GM19238 (cell line): Measurements from ENCODE around the gene LRBA.

ENCODE experiments used
- DNase-seq: peaks from one replicate; pipeline ENCODE4 v3.0.0; 2011; ENCODE audit warnings: low spot score; ENCODE audit not compliant: insufficient read length

Gene LRBA

DNA sequence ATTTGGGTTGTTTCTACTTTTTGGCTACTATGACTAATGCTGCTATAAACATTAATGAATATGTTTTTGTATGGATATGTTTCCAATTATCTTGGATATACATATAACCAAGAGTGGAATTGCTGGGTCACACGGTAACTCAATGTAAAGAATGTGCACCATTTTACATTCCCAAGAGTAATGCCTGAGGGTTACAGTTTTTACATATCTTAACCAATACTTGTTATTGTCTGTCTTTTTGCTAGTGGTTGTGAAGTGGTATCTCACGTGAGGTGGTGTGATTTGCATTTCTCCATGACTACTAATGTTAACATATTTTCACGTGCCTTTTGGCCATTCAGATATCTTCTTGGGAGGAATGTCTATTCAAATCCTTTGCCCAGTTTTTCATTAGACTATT, 633.5 kb downstream of the LRBA start:
- no peak for DNase-seq

DNA sequence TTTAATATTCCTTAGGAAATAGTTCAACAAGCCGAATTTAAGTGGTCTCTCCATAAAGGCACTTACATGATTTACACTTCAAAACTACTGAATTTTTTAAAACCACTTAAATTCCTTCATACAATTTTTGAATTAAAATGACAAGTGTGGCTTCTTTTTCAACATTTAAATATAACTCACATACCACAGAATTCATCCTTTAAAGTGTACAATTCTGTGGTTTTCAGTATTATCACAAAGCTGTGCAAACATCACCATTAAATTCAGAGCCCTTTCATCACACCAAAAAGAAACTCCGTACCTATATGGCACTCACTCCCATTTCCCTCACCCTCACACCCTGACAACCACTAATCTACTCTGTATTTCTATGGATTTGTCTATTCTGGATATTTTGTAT, 634.0 kb downstream of the LRBA start:
- no peak for DNase-seq

DNA sequence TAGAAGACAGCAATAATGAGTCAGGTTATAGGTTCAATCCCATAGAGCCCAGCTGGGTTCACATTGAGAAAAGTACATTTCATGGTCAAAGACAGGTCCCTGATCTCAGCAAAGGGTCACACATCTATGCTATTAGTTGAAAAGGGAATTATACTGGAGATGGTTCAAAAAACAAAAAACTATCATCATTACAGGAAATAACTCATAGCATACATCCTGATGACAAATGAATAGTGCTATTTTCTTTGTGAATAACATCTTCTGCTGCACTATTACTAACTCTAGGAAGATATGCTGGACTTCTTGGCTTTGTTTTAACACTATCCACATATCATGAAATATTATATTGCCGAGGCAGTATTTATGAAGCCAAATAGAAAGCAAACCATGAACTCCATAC, 635.6 kb downstream of the LRBA start:
- no peak for DNase-seq

DNA sequence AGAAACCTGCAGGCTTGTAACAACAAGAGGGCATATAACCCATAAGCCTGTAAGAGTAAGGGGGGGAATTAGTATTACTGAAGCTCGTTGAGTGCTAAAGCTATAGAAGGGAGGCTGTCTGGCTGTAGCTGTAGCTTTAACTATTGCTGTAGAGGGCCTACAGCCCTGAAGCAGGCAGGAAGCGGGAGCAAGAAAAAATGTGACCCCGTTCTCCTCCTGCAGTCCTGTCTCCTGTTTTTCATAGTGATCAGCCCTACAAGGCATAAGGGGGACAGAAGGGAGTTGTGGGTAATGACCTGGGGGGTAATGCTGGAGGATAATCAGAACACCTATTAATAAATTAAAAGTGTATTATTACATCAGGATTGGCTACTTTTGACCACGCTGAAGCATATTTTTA, 640.1 kb downstream of the LRBA start:
- no peak for DNase-seq

DNA sequence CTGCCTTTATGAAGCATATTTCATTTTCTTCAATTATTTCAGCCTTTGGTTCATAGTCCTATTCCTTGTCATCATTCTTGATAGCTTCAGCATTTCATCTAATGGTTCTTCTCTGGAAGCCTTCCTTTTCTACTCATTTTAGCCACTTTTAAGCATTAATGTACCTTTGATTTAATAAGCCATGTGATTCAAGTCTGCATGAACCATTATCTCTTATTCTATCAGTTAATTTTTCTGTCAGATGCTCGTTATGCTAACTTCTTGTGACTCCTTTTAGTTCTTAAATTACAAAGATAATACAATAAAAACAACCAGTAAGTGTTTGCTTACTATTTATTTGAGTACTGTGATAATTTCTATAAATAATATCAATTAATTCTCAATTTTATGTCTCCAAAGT, 643.2 kb downstream of the LRBA start:
- no peak for DNase-seq

DNA sequence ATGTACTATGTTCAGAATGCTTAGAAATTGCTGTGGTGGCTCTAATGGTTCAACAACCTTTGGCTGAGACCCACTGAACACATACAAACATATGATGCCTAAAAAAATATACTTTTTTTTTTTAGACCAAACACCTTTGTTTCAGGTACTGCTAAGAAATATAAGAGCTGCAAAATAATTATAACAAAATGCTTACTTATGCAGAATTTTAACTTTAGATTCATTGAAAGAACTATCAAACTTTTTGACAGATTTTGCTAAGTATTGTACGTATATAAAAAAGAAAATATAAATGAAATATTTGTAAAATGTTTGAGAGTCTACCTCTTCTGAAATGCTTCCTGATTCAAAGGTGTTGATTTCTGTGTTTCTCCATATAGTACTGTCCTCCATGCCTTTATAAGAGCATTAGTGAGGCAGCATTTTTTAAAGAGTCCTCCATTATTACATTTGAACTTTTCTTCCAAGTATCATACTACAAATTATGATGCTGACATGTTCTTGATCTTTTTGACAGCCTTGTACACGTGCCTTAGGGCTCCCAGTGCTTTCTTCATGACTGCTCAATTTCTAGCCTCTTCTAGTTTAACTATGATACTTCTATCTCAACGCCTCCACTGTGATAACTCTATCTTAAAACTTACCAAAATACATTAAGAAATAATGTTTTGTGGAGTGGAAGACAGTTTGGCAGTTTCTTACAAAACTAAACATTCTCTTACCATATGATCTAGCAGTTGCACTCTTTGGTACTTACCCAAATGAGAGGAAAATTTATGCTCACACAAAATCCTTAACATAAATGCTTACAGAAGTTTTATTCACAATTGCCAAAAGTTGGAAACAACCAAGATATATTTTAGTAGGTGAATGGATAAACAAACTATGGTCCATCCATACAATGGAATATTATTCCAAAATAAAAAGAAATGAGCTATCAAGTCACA, 645.4 kb downstream of the LRBA start:
- DNase-seq = no peak

DNA sequence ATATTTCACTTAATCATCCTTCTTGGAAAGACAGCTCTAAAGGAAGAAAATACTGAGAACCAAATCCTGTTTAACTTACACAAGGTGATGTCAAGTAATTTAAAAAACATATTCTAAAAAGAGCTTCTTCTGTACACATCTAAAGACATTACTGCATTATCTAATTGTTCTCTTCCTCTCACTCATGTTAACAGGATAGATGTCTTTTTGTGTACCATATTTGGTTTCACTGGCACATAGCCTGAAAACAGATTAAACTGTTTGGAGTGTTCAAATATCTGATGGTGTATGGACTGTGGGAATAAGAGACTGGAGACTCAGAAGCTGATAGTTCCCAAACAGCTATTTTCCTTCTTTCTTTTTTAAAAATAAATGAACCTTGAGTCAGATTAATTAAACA, 646.4 kb downstream of the LRBA start:
- no peak for DNase-seq

DNA sequence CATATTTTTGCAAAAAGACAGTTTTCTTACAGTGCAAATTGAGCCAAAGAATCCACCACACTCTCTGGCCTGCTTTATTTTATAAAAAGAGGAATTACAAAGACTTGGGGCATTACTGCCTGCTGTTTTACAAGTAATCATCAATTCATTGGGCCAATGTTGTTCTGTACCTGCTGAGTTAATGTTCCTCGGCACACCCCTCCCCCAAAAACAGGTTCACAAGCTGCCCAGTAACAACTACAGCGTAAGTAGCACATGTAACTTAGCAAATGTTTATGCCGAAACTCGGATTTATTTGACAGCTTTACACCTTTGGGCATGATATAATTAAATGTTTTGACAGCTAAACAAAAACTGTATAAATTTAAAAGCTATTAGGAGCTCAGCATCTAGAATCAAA, 647.8 kb downstream of the LRBA start:
- no peak for DNase-seq

DNA sequence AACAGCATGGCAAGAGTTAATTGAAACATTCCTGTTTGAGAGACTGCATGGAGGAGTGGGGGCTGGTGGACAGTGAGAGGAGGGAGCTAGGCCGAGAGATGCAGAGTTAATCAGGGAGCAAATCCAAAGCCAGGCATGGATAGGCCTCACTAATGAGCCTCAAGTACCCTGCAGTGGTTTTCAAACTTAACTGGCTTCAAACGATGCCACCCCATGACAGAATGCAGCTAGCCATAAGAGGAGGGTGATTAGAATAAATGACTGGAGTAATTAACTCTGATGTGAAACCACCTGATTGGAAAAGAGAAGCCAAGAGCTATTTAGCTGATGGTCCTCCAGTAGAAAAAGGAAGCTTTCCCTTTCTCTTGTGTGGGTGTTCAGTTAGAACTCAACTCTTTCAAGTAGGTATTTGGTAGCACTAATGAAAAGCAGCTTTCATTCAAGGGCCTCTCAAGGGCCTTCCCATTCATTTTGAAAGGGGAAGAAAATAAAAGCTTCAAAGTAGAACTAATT, 648.5 kb downstream of the LRBA start:
- no peak for DNase-seq

DNA sequence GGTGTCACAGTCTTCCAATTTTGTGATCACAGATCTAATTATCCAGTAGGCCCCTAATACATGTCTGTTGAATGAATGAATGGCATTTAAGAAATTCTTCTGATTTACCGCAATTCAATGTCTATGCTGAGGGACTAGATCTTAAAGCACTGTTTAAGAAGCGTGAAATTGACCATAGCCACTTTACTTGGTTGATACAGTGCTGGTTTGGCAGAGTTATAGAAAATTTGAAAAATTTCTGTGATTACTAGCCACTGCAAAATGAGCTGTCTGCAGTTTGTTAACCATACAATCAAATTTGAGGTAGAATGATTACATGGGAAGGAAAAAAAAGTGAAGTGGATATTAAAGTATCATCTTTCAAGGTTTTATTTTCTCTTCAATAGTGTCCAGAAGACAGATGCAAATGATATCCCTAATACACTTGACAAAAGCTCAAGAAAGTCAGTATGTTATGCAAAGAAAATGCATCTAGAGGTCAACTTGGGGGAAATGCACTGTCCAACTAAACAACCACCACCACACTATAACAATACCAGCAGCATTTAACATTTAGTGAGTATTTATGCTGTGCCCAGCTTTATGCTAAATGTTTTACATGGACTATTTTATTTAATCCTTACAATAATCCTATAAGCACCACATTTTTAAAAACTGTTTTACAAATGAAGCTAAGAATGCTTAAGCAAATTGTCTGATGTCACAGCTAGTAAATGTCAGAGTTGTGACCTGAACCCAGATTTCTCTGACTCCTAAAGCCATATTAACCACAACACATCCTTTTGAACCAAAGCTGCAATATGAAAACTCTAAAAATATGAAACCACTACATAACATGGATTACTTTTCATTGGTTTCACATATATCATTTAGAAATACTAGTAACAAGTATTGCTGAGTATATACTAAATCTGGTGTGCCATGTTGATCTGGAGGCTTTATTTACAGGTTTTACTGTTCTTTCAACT, 651.1 kb downstream of the LRBA start:
- no peak for DNase-seq

DNA sequence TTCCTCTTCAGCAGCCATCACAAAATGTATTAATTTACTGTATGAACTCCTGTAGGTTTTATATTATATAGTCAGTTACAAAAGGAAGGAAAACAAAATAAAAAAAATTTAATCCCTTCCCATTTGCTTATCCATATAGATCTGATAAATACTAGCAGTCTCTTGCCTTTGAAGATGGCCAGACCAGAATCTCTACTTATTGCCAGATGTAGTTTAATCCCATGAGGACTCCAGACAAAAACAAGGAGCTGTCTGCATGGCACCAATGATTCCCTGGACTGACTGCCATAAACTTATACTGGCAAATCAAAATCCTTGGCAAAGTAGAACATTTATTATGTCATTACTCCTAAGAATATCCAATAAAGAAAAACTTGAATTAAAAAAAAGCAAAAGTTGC, 656.4 kb downstream of the LRBA start:
- no peak for DNase-seq

DNA sequence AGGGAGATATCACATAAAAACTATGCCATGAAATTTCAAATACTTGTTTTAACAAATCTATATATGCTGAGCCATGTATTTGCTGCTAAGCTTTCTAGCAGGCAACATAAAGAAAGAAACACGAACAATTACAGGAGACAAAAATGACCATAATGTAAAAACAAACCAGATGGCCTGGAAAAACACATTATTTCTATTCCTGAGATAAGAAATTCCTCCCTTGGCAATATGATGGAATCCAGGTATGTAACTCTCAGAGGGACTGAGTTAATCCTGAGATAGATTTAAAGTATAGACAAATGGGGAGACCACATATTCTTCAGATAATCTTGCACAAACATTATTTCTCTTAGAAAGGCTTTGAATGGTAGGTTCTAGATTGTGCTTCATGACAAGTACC, 657.3 kb downstream of the LRBA start:
- DNase-seq = no peak

DNA sequence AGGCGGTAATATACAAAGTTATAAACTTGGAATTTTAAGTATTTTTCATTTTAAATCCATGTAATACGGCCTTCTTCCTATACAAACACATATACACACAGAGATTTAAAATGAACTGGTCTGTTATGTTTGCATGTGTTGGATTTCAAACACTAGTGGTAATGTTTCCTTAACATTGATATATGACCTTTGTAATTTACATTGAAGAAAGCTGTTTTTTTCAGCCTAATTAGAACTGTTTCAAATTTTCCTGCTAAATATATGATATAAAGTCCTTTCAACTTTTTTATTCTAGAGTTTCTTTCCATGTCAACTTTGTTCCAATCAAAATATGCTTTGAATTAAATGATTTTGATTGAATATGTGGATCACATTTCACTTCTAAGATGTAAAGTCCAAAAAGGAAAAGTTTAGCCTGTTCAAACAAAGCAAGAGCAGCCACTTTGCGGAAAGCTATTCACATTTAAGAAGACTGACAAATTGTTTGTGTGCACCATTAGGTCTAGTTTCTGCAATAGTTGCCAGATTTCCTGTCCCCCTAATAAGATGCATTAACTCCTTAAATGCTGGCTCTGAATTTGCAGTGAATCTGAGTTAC, 659.1 kb downstream of the LRBA start:
- DNase-seq = no peak

DNA sequence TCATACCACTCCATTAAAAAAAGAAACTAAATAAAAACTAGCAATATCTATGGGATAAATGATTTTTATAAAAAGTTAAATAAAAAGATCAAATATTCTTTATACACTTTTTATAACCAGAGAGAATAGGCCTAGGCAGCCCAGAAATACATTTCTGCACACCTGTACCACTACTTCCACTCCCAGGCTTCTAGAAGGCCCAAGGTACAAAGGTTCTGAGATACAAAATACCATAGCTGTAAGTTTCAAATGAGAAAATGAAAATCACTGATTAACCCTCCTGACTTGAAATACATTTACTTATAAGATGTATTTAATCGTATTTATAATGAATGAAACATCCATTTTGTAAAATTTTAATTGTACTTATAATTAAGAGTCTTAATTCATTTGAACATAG, 659.7 kb downstream of the LRBA start:
- no peak for DNase-seq

DNA sequence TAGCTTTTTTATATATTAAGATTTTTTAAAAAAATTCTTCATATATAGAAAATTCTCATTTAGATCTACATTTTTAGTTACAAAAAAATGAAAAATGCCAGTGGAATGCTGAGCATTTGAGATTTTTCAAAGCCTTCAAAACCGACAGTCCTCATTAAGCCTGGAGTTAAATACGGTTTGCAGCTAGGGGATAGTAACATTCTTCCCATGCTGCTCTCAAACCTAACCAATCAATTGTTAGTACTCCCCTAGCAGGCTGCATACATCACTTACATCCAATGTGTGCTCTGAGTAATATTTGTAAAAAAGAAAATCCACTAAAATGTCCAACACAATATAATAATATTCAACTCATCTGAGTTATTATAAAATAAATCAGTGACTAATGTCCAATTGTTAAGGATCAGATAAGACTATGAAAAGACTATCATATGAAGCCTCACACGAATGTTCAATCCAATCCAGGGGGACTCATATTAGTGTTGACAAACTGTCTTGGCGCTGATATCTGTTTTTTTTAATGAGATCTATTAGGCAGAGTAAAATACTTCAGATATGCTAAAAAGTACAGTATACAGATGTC, 660.8 kb downstream of the LRBA start:
- DNase-seq = no peak

DNA sequence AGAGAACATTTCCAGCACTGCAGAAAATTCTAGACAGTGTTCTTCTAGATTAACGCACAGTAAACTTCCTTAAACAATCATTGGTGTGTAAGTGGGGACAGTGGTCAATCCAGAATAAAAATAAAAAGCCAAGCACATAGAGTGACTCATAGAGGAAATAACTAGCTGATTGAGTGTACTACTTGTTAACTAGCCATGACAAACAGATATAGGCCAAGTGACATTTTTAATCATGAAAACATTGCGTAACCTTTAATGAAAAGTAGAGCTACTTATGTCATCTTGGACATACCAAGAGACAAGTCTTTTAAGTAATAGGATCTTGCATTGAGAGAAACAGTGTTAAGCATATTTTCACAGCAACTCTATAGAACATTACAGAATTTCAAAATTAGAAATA, 667.0 kb downstream of the LRBA start:
- DNase-seq = no peak

DNA sequence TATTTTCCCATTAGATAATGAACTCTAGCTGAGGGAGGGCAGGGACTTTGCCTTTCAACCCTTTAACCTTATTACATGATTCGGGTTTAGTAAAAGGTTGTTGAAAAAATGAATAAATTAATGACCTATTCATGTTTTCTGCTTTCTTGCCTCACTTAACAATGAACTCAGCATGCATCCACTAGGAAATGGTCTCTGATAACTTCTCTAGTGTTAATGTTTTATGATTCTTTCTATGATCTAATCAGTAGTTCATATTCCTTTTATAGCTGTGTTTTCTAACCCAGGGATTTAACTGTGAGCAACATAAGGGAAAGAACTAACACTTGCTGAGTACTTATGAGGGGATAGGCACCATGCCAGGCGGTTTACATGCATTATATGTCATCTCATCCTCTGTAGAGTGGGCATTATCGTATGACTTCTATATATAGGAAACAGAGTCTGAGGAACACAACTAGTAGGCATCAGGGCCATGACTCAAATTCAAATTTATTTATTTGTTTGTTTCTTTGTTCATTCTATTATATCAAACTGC, 669.8 kb downstream of the LRBA start:
- no peak for DNase-seq

DNA sequence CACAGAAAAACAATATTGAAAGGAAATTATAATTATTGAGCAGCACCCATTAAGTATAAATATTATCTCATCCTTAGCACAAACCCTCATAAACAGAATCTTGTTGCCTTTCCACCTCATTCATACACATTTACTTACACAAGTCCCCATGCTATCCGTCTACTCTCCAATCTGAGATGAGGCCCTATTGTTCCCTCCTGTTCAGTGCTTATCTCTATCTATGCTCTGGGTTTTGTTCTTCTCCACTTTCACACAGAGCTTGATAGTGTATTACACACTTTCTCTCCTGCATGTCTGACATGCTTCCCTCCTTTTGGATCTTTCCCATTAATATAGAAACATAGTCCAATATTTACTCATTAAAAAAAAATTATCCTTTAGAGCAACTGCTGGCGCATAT, 671.3 kb downstream of the LRBA start:
- DNase-seq = no peak

DNA sequence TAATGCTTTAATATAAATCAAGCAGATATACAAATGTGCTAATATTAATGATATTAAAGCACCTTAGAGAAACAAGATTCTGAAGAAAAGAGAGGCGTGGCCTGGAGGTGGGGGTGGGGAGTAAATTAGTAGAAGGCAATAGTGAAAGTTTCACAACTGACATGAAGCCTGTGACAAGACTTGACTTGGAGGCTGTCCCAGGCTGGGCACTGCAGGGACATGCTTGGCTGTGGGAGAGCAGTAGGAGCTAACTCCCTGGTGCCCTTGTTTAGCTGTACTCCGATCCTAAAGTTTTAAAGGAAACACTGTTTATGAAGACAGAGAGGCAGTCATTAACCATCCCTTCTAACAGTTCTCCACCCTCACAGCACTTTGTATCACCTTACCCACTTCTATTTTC, 672.1 kb downstream of the LRBA start:
- no peak for DNase-seq

DNA sequence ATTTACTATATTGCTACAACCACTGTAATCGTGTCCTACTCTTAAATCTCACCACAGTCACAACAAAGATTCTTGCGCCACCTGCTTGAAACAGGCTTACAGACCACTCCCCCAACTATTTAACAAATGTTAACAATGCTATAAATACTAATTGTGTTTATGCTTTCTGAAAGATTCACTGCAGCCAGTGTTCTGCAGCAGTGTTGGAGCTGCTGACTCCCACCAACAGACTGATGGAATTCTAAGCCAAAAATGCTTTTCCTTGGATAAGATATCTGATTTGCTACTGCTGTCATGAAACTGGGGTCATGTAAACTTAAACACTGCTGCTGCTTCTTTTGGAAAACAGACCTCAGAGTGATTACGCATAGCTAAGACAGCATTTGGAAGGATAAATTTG, 677.4 kb downstream of the LRBA start:
- no peak for DNase-seq
